Lower leg skin (tissue), 4 donors: ENCODE results near the gene FRS3. TPM values are rescaled to one million over a fixed set of nuclear protein-coding genes. Genes with fewer than 3 reads are reported as not detected.

Source experiments
- DNase-seq, 2 donors: peaks; one replicate each; pipeline ENCODE4 v3.0.0-alpha.2; 2019; ENCODE audit warnings: low spot score in 2 of 2
- H3K4me3 ChIP-seq: fragments of 200-600 bp; sonication (generic); 2 replicates; pipeline ENCODE4 v1.5.1; 2017; ENCODE audit warnings: mild to moderate bottlenecking, low read depth; ENCODE audit not compliant: poor library complexity, severe bottlenecking
- POLR2A ChIP-seq, 2 donors: fragments of 450-650 bp; IDR thresholded peaks; one replicate each; pipeline ENCODE4 v1.6.1; 2016 to 2017; ENCODE audit warnings: antibody characterized with exemption in 2 of 2, mild to moderate bottlenecking in 1 of 2, moderate library complexity in 1 of 2
- WGBS, 2 donors: methylation state at CpG; one replicate each; pipeline ENCODE4 v1.1.5; 2018; 5-methylcytosine and 5-hydroxymethylcytosine counted together
- intact Hi-C: fragments of 100-400 bp; cut with DNase I; formaldehyde crosslinking; loops from one replicate; pipeline ENCODE4 v1.15.0; 2023; ENCODE audit warnings: low total_unique reads
- total RNA-seq, 4 donors: library from RNA; depleted of rRNA; stranded (reverse); fragments of >200 nt; gene quantifications; one replicate each; pipeline ENCODE4 v1.1.0, GENCODE V29; 2016
- TF ChIP-seq, protein P1 (sequence below), 3 donors: fragments of 450-650 bp; IDR thresholded peaks; one replicate each; pipeline ENCODE4 v1.5.1; 2016; ENCODE audit warnings: antibody characterized with exemption in 3 of 3, mild to moderate bottlenecking in 3 of 3, moderate library complexity in 2 of 3

Gene FRS3
- total RNA-seq, 4 donors from 2014 or later, result 0.79 to 4.2 (median 2.4) TPM

DNA sequence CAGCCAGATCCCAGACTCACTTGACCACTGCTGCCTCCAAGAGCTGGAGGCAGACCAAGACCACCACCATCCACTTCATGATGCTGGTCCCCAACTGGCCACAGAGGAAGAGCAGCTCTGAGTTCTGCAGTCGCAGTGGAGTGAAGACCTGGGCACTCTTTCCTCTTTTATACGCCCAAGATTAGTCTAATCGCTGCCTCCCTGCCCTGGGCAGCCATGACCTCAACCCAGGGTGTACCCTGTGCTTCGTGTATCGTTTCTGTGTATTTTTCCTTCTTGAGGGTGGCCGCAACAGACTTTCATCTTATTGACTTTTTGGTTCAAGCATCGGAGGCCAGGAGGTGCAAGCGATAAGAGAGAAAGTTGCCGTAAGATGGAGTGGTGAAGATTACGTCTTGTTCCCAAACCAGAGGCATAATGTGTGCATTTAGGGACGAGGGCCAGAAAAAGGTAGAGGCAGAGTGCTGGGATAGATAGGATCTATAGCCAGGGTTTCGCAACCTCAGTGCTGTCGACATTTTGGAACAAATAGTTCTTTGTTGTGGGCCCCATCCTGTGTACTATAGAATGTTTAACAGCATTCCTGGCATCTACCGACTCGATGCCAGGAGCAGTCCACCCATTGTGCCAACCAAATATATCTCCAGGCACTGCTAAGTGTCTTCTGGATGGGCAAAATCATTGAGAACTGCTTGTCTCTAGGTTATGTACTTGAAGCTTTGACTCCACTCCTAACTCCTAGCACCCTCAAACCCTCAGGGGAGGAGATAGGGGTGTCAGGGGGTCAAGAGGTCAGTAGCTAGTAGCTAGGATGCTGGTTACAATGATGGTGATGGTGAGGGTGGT lies 32.2 kb downstream of the FRS3 start, which contains the start of gene PGC:
TSS of gene PGC (minus strand) at position 142 of the 846 bp plus-strand sequence. CDS start at position 79, 63 bp downstream.
- no peak for DNase-seq
- intact Hi-C loops, result no loop called here
- no peak for TF ChIP-seq POLR2A (IDR thresholded peaks at IDR 0.05)
- TF ChIP-seq, protein P1, sequence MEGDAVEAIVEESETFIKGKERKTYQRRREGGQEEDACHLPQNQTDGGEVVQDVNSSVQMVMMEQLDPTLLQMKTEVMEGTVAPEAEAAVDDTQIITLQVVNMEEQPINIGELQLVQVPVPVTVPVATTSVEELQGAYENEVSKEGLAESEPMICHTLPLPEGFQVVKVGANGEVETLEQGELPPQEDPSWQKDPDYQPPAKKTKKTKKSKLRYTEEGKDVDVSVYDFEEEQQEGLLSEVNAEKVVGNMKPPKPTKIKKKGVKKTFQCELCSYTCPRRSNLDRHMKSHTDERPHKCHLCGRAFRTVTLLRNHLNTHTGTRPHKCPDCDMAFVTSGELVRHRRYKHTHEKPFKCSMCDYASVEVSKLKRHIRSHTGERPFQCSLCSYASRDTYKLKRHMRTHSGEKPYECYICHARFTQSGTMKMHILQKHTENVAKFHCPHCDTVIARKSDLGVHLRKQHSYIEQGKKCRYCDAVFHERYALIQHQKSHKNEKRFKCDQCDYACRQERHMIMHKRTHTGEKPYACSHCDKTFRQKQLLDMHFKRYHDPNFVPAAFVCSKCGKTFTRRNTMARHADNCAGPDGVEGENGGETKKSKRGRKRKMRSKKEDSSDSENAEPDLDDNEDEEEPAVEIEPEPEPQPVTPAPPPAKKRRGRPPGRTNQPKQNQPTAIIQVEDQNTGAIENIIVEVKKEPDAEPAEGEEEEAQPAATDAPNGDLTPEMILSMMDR (IDR thresholded peaks at IDR 0.05), result no peak
- no peak within 1 kb of the TSS for H3K4me3 ChIP-seq
- 78 to 87% methylated on average over 15 of the region's 15 CpGs for WGBS, 2 donors

DNA sequence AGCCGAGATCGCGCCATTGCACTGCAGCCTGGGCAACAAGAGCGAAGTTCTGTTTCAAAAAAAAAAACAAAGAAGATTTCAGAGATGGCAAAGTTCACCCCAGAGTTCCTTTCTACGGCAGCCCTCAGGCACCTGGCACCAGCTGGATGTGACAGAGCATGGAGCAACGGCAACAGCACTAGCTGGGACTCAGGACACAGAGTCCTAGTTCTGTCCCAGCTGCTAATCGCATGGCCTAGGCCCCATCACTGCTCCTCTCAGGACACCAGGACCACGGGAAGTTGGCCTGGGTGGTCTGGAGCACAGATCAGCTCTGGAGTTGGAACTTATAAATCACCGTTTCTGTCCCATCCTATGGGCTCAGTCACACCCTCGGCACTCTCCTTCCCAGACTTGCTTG lies 33.6 kb downstream of the FRS3 start:
- TF ChIP-seq, protein P1 (IDR thresholded peaks at IDR 0.05), result no peak
- no peak for TF ChIP-seq POLR2A (IDR thresholded peaks at IDR 0.05)
- H3K4me3 ChIP-seq, result no peak overlapping the region
- no peak for DNase-seq
- intact Hi-C loops, result no loop called here
- 84 to 88% methylated on average over 9 to 10 of the region's 10 CpGs for WGBS, 2 donors

DNA sequence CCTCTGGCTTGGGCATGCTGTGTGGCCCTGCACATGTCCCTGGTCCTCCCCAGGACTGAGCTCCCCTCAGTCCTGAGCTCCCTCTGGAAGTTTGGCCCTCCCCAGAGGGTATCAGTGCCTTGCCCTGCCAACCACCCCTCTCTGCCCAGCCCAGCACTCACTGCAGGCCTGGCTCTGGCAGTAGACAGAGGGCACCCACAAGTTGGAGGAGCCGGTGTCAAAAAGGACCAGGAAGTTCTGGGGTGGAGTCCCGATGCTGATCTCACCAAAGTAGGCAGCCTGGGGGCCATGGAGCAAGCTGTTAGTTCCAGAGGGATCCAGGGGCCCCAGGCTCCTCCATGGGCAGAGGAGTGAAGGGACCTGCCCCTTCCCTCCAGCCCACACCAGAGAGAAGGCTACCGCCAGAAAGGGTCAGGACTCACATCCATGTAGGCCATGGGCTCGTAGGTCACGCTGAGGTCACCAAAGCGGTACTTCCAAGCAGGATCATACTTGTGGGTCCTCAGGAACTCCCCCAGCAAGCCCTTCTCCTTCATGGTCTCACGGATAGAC lies 35.4 kb downstream of the FRS3 start:
- no peak for DNase-seq
- intact Hi-C loops, result no loop called here
- TF ChIP-seq, protein P1 (IDR thresholded peaks at IDR 0.05), result no peak
- no peak for TF ChIP-seq POLR2A (IDR thresholded peaks at IDR 0.05)
- no peak overlapping the region for H3K4me3 ChIP-seq
- WGBS, 2 donors, result 84 to 89% methylated on average over 7 of the region's 7 CpGs

DNA sequence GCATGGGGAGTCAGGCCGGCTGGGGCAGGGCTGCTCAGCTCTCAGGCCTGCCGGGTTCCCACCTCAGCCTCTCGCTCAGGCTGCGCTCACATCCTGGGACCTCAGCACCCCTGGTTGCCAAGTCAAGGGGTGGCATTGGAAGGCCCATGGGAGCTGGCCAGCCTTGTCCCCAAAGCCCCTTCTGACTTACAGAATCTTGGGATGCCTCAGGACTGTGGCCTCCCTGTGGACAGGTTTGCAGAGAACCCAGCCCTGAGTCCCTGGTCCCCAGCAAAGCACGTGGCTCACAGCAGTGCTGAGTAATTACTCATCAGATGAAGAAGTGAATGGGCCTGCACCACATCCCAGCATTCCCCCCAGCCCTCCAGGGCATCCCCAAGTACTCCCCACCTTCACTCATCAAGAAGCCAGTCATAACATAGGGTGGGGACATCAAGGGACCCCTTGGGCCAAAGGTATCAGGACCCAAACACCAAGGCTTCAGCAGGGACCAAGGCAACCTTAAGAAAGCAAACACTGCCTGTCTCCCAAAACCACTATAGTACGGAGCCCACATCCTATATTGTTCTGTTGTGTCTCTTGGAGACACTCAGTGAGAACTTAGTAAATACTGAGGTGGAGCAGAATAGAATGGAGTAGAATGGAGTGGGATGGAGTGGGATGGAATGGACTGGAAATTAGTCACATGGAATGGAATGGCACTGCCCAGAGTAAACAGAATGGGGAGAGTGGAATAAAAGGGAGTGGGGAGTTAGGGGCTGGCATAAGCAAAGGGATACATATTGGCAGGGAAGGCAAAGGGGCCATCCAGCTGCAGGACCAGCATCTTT lies 36.1 kb downstream of the FRS3 start:
- H3K4me3 ChIP-seq, result no peak overlapping the region

More for the DNA sequence above, 36.1 kb downstream of the FRS3 start:
- 88 to 96% methylated on average over 5 to 6 of the region's 6 CpGs for WGBS, 2 donors
- intact Hi-C loops, result no loop called here
- TF ChIP-seq POLR2A (IDR thresholded peaks at IDR 0.05), result no peak
- TF ChIP-seq, protein P1 (IDR thresholded peaks at IDR 0.05), result no peak
- DNase-seq, result no peak
